ENCODE measurements around the gene SLN.

SLN gene

GRCh38 chr11:107719557-107720302, 7.9 kb upstream of the SLN start:
- Histone ChIP-seq H3K27ac (ENCODE audit: low read depth in 2 of 2, low read length in 2 of 2) (no peak overlapping the region), H3K4me3 (ENCODE audit: low read length in 2 of 2) (no peak overlapping the region), H3K27me3 (ENCODE audit: control insufficient read depth in 2 of 2, insufficient read depth in 2 of 2, low read length in 2 of 2) (no peaks in the 10 kb centered on the region), H3K4me1 (ENCODE audit: control insufficient read depth in 2 of 2, insufficient read depth in 2 of 2, low read length in 2 of 2) (no peaks in the 10 kb centered on the region), H3K36me3 (ENCODE audit: control insufficient read depth in 2 of 2, insufficient read depth in 2 of 2, low read length in 2 of 2) (no peaks in the 10 kb centered on the region), H3K9ac (ENCODE audit: low read depth in 1 of 2, low read length in 2 of 2) (no peak overlapping the region), H3K9me3 (ENCODE audit: control insufficient read depth in 2 of 2, low read length in 2 of 2) (no peaks in the 10 kb centered on the region)

GRCh38 chr11:107719073-107719472, 7.2 kb upstream of the SLN start:
- Histone ChIP-seq H3K4me3 (ENCODE audit: low read length in 2 of 2) (no peak overlapping the region), H3K9me3 (ENCODE audit: control insufficient read depth in 2 of 2, low read length in 2 of 2) (no peaks in the 10 kb centered on the region), H3K4me1 (ENCODE audit: control insufficient read depth in 2 of 2, insufficient read depth in 2 of 2, low read length in 2 of 2) (no peaks in the 10 kb centered on the region), H3K27me3 (ENCODE audit: control insufficient read depth in 2 of 2, insufficient read depth in 2 of 2, low read length in 2 of 2) (no peaks in the 10 kb centered on the region), H3K9ac (ENCODE audit: low read depth in 1 of 2, low read length in 2 of 2) (no peak overlapping the region), H3K27ac (ENCODE audit: low read depth in 2 of 2, low read length in 2 of 2) (no peak overlapping the region), H3K36me3 (ENCODE audit: control insufficient read depth in 2 of 2, insufficient read depth in 2 of 2, low read length in 2 of 2) (no peaks in the 10 kb centered on the region)

- Histone ChIP-seq H3K4me3 (ENCODE audit: low read length in 2 of 2) (no peak overlapping the region), H3K36me3 (ENCODE audit: control insufficient read depth in 2 of 2, insufficient read depth in 2 of 2, low read length in 2 of 2) (no peaks in the 10 kb centered on the region), H3K9me3 (ENCODE audit: control insufficient read depth in 2 of 2, low read length in 2 of 2) (no peaks in the 10 kb centered on the region), H3K4me1 (ENCODE audit: control insufficient read depth in 2 of 2, insufficient read depth in 2 of 2, low read length in 2 of 2) (no peaks in the 10 kb centered on the region), H3K27me3 (ENCODE audit: control insufficient read depth in 2 of 2, insufficient read depth in 2 of 2, low read length in 2 of 2) (peaks cover 0 to 3% of the 10 kb centered on the region in 2 donors), H3K9ac (ENCODE audit: low read depth in 1 of 2, low read length in 2 of 2) (no peak overlapping the region), H3K27ac (ENCODE audit: low read depth in 2 of 2, low read length in 2 of 2) (no peak overlapping the region)
These were observed 5.2 kb upstream of the SLN start for GRCh38 chr11:107716884-107717532.

- Histone ChIP-seq H3K9ac (ENCODE audit: low read depth in 1 of 2, low read length in 2 of 2) (no peak overlapping the region), H3K27me3 (ENCODE audit: control insufficient read depth in 2 of 2, insufficient read depth in 2 of 2, low read length in 2 of 2) (peaks cover 0 to 3% of the 10 kb centered on the region in 2 donors), H3K27ac (ENCODE audit: low read depth in 2 of 2, low read length in 2 of 2) (no peak overlapping the region)
These were observed 1.2 kb upstream of the SLN start for GRCh38 chr11:107713009-107713408.

GRCh38 chr11:107710301-107710700, 1.6 kb downstream of the SLN start:
- no peaks in the 10 kb centered on the region for H3K9me3 ChIP-seq (ENCODE audit: control insufficient read depth in 2 of 2, low read length in 2 of 2)
- peaks cover 0 to 3% of the 10 kb centered on the region in 2 donors for H3K27me3 ChIP-seq (ENCODE audit: control insufficient read depth in 2 of 2, insufficient read depth in 2 of 2, low read length in 2 of 2)
- H3K4me1 ChIP-seq (ENCODE audit: control insufficient read depth in 2 of 2, insufficient read depth in 2 of 2, low read length in 2 of 2): no peaks in the 10 kb centered on the region
- no peak overlapping the region for H3K27ac ChIP-seq (ENCODE audit: low read depth in 2 of 2, low read length in 2 of 2)
- no peaks in the 10 kb centered on the region for H3K36me3 ChIP-seq (ENCODE audit: control insufficient read depth in 2 of 2, insufficient read depth in 2 of 2, low read length in 2 of 2)
- H3K4me3 ChIP-seq (ENCODE audit: low read length in 2 of 2): no peak overlapping the region
- H3K9ac ChIP-seq (ENCODE audit: low read depth in 1 of 2, low read length in 2 of 2): no peak overlapping the region

More at GRCh38 chr11:107713009-107713408, 1.2 kb upstream of the SLN start:
- no peak overlapping the region for H3K4me3 ChIP-seq (ENCODE audit: low read length in 2 of 2)
- H3K4me1 ChIP-seq (ENCODE audit: control insufficient read depth in 2 of 2, insufficient read depth in 2 of 2, low read length in 2 of 2): no peaks in the 10 kb centered on the region
- no peaks in the 10 kb centered on the region for H3K9me3 ChIP-seq (ENCODE audit: control insufficient read depth in 2 of 2, low read length in 2 of 2)
- H3K36me3 ChIP-seq (ENCODE audit: control insufficient read depth in 2 of 2, insufficient read depth in 2 of 2, low read length in 2 of 2): no peaks in the 10 kb centered on the region

- Histone ChIP-seq H3K4me1 (ENCODE audit: control insufficient read depth in 2 of 2, insufficient read depth in 2 of 2, low read length in 2 of 2) (no peaks in the 10 kb centered on the region), H3K9me3 (ENCODE audit: control insufficient read depth in 2 of 2, low read length in 2 of 2) (no peaks in the 10 kb centered on the region), H3K27me3 (ENCODE audit: control insufficient read depth in 2 of 2, insufficient read depth in 2 of 2, low read length in 2 of 2) (peaks cover 0 to 3% of the 10 kb centered on the region in 2 donors), H3K36me3 (ENCODE audit: control insufficient read depth in 2 of 2, insufficient read depth in 2 of 2, low read length in 2 of 2) (no peaks in the 10 kb centered on the region), H3K4me3 (ENCODE audit: low read length in 2 of 2) (no peak overlapping the region), H3K9ac (ENCODE audit: low read depth in 1 of 2, low read length in 2 of 2) (no peak overlapping the region), H3K27ac (ENCODE audit: low read depth in 2 of 2, low read length in 2 of 2) (no peak overlapping the region)
These were observed 3.1 kb downstream of the SLN start for GRCh38 chr11:107708792-107709191.

GRCh38 chr11:107707807-107708206, 4.0 kb downstream of the SLN start:
- Histone ChIP-seq H3K4me3 (ENCODE audit: low read length in 2 of 2) (no peak overlapping the region), H3K27me3 (ENCODE audit: control insufficient read depth in 2 of 2, insufficient read depth in 2 of 2, low read length in 2 of 2) (peaks cover 0 to 3% of the 10 kb centered on the region in 2 donors), H3K27ac (ENCODE audit: low read depth in 2 of 2, low read length in 2 of 2) (no peak overlapping the region), H3K9ac (ENCODE audit: low read depth in 1 of 2, low read length in 2 of 2) (no peak overlapping the region), H3K9me3 (ENCODE audit: control insufficient read depth in 2 of 2, low read length in 2 of 2) (no peaks in the 10 kb centered on the region), H3K36me3 (ENCODE audit: control insufficient read depth in 2 of 2, insufficient read depth in 2 of 2, low read length in 2 of 2) (no peaks in the 10 kb centered on the region), H3K4me1 (ENCODE audit: control insufficient read depth in 2 of 2, insufficient read depth in 2 of 2, low read length in 2 of 2) (no peaks in the 10 kb centered on the region)

GRCh38 chr11:107707215-107707671, 4.6 kb downstream of the SLN start:
- H3K36me3 ChIP-seq (ENCODE audit: control insufficient read depth in 2 of 2, insufficient read depth in 2 of 2, low read length in 2 of 2): no peaks in the 10 kb centered on the region
- H3K9ac ChIP-seq (ENCODE audit: low read depth in 1 of 2, low read length in 2 of 2): no peak overlapping the region
- no peak overlapping the region for H3K27ac ChIP-seq (ENCODE audit: low read depth in 2 of 2, low read length in 2 of 2)
- H3K4me1 ChIP-seq (ENCODE audit: control insufficient read depth in 2 of 2, insufficient read depth in 2 of 2, low read length in 2 of 2): no peaks in the 10 kb centered on the region
- H3K4me3 ChIP-seq (ENCODE audit: low read length in 2 of 2): no peak overlapping the region
- H3K27me3 ChIP-seq (ENCODE audit: control insufficient read depth in 2 of 2, insufficient read depth in 2 of 2, low read length in 2 of 2): peaks cover 0 to under 1% of the 10 kb centered on the region in 2 donors
- no peaks in the 10 kb centered on the region for H3K9me3 ChIP-seq (ENCODE audit: control insufficient read depth in 2 of 2, low read length in 2 of 2)

- no peak overlapping the region for H3K4me3 ChIP-seq (ENCODE audit: low read length in 2 of 2)
- no peak overlapping the region for H3K9ac ChIP-seq (ENCODE audit: low read depth in 1 of 2, low read length in 2 of 2)
- no peaks in the 10 kb centered on the region for H3K36me3 ChIP-seq (ENCODE audit: control insufficient read depth in 2 of 2, insufficient read depth in 2 of 2, low read length in 2 of 2)
- no peak overlapping the region for H3K27ac ChIP-seq (ENCODE audit: low read depth in 2 of 2, low read length in 2 of 2)
- H3K27me3 ChIP-seq (ENCODE audit: control insufficient read depth in 2 of 2, insufficient read depth in 2 of 2, low read length in 2 of 2): no peaks in the 10 kb centered on the region
- no peaks in the 10 kb centered on the region for H3K4me1 ChIP-seq (ENCODE audit: control insufficient read depth in 2 of 2, insufficient read depth in 2 of 2, low read length in 2 of 2)
- H3K9me3 ChIP-seq (ENCODE audit: control insufficient read depth in 2 of 2, low read length in 2 of 2): no peaks in the 10 kb centered on the region
These were observed 5.3 kb downstream of the SLN start for GRCh38 chr11:107706531-107706930.

- H3K9ac ChIP-seq (ENCODE audit: low read depth in 1 of 2, low read length in 2 of 2): no peak overlapping the region
- H3K4me3 ChIP-seq (ENCODE audit: low read length in 2 of 2): no peak overlapping the region
- no peaks in the 10 kb centered on the region for H3K27me3 ChIP-seq (ENCODE audit: control insufficient read depth in 2 of 2, insufficient read depth in 2 of 2, low read length in 2 of 2)
- H3K9me3 ChIP-seq (ENCODE audit: control insufficient read depth in 2 of 2, low read length in 2 of 2): no peaks in the 10 kb centered on the region
- H3K36me3 ChIP-seq (ENCODE audit: control insufficient read depth in 2 of 2, insufficient read depth in 2 of 2, low read length in 2 of 2): no peaks in the 10 kb centered on the region
- H3K4me1 ChIP-seq (ENCODE audit: control insufficient read depth in 2 of 2, insufficient read depth in 2 of 2, low read length in 2 of 2): no peaks in the 10 kb centered on the region
- no peak overlapping the region for H3K27ac ChIP-seq (ENCODE audit: low read depth in 2 of 2, low read length in 2 of 2)
These were observed 6.8 kb downstream of the SLN start for GRCh38 chr11:107705027-107705426.

Data from mucosa of rectum (tissue), 2 donors.